ENCODE measurements around the gene KRTAP4-11.
"Not testable (repeated sequence)": the region's sequence is repeated elsewhere in the genome, so short reads cannot be mapped to it uniquely, and the experiment has no call there.

Gene KRTAP4-11

GRCh38 chr17:41123292-41123990 lies 5.3 kb upstream of the KRTAP4-11 start:
- not testable (repeated sequence) for H3K27me3 ChIP-seq (ENCODE audit: insufficient read depth, poor library complexity, severe bottlenecking); H3K36me3 ChIP-seq (ENCODE audit: low read depth); ATAC-seq (ENCODE audit: low read depth); H3K27ac ChIP-seq (ENCODE audit: poor library complexity, severe bottlenecking); DNase-seq (ENCODE audit: low spot score); H3K9me3 ChIP-seq (ENCODE audit: severe bottlenecking); H3K4me3 ChIP-seq (ENCODE audit: severe bottlenecking)
- H3K4me1 ChIP-seq (ENCODE audit: insufficient read depth, poor library complexity, severe bottlenecking), result peaks cover 11% of the 10 kb centered on the region

GRCh38 chr17:41121742-41122141 lies 3.6 kb upstream of the KRTAP4-11 start:
- Histone ChIP-seq H3K9me3 (ENCODE audit: severe bottlenecking) (no peaks in the 10 kb centered on the region), H3K36me3 (ENCODE audit: low read depth) (no peaks in the 10 kb centered on the region), H3K4me1 (ENCODE audit: insufficient read depth, poor library complexity, severe bottlenecking) (peaks cover 11% of the 10 kb centered on the region), H3K27me3 (ENCODE audit: insufficient read depth, poor library complexity, severe bottlenecking) (no peaks in the 10 kb centered on the region), H3K27ac (ENCODE audit: poor library complexity, severe bottlenecking) (no peak overlapping the region), H3K4me3 (ENCODE audit: severe bottlenecking) (no peak overlapping the region)
- no peak for TF ChIP-seq CTCF (IDR thresholded peaks at IDR 0.05; ENCODE audit: poor library complexity, severe bottlenecking)
- ATAC-seq (ENCODE audit: low read depth) (no peak), DNase-seq (ENCODE audit: low spot score) (no peak)

DNA sequence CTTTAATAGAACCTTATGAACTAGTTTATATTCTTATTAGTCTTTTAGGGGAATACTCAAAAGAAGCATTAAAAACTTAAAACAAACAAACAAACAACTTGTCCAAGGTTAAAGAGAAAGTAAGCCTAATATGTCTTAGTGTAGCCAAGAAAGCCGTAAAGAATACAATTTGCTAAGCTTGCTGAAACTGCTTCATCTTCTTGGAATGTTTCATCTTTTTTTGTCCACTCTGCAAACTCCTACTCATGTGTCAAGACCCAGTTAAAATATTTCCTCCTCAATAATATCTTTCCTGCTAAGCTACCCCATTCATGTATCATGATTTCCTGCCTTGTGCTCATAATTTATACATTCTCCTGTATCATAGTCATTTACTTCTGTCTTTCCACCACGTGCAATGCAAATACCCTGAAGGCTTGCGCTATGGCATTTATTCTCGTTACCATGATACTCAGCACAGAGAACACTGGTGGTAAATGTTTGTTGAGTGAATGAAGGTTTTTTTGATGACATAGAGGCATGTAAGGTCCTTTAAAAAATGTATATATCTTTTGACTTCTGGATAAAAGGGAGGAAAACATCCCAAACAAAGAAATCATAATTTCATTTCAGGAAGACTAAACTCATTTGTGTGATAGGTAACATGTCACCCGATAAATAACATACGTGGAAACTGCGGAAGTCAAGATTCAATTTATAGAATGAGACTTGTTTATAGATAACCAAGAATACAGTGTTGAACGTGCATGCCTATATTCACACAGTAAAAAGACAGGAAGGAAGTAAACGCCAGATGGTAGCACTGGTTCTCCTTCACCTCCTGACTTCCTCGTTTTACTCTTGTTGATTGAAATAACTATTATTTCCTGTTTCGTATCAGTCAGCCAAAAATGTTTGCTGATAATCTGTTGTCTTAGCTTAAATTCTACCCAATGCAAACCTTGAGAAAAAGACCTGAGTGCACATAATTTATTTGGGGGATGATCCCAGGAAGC lies 1.8 kb upstream of the KRTAP4-11 start:
- not testable (repeated sequence) for H3K27ac ChIP-seq (ENCODE audit: poor library complexity, severe bottlenecking); H3K9me3 ChIP-seq (ENCODE audit: severe bottlenecking); DNase-seq (ENCODE audit: low spot score); H3K4me3 ChIP-seq (ENCODE audit: severe bottlenecking); H3K27me3 ChIP-seq (ENCODE audit: insufficient read depth, poor library complexity, severe bottlenecking); H3K36me3 ChIP-seq (ENCODE audit: low read depth)
- peaks cover 11% of the 10 kb centered on the region for H3K4me1 ChIP-seq (ENCODE audit: insufficient read depth, poor library complexity, severe bottlenecking)
- ATAC-seq (ENCODE audit: low read depth), result peak; percentile 76

- H3K4me1 ChIP-seq (ENCODE audit: insufficient read depth, poor library complexity, severe bottlenecking), result peaks cover 11% of the 10 kb centered on the region
- H3K36me3 ChIP-seq (ENCODE audit: low read depth), result no peaks in the 10 kb centered on the region
- peak; percentile 59; the same call in 1 of the 3 replicates for ATAC-seq (ENCODE audit: low read depth)
- H3K4me3 ChIP-seq (ENCODE audit: severe bottlenecking), result no peak overlapping the region
- H3K9me3 ChIP-seq (ENCODE audit: severe bottlenecking), result no peaks in the 10 kb centered on the region
- H3K27me3 ChIP-seq (ENCODE audit: insufficient read depth, poor library complexity, severe bottlenecking), result no peaks in the 10 kb centered on the region
- no peak for DNase-seq (ENCODE audit: low spot score)
- H3K27ac ChIP-seq (ENCODE audit: poor library complexity, severe bottlenecking), result no peak overlapping the region
- TF ChIP-seq CTCF (IDR thresholded peaks at IDR 0.05; ENCODE audit: poor library complexity, severe bottlenecking), result no peak
Measured at GRCh38 chr17:41118721-41119120, 548 bp upstream of the KRTAP4-11 start.

GRCh38 chr17:41116297-41116696 lies 1.9 kb downstream of the KRTAP4-11 start:
- no peaks in the 10 kb centered on the region for H3K27me3 ChIP-seq (ENCODE audit: insufficient read depth, poor library complexity, severe bottlenecking)
- peaks cover 4% of the 10 kb centered on the region for H3K4me1 ChIP-seq (ENCODE audit: insufficient read depth, poor library complexity, severe bottlenecking)
- no peak overlapping the region for H3K4me3 ChIP-seq (ENCODE audit: severe bottlenecking)
- H3K36me3 ChIP-seq (ENCODE audit: low read depth), result no peaks in the 10 kb centered on the region
- DNase-seq (ENCODE audit: low spot score) (no peak), ATAC-seq (ENCODE audit: low read depth) (no peak)
- TF ChIP-seq CTCF (IDR thresholded peaks at IDR 0.05; ENCODE audit: poor library complexity, severe bottlenecking), result no peak
- no peak overlapping the region for H3K27ac ChIP-seq (ENCODE audit: poor library complexity, severe bottlenecking)
- H3K9me3 ChIP-seq (ENCODE audit: severe bottlenecking), result no peaks in the 10 kb centered on the region
